Keratinocyte (primary cell): Measurements from ENCODE around the gene KIAA1210.

ENCODE experiments used
- CTCF ChIP-seq, 3 experiments: IDR thresholded peaks in 1 of 3; conservative IDR thresholded peaks in 1 of 3; optimal IDR thresholded peaks in 1 of 3; 2 replicates in 2 of 3; 3 replicates in 1 of 3; pipeline versions ENCODE3 to v1.5.1; 2011; ENCODE audit warnings: low read length in 3 of 3, mild to moderate bottlenecking in 3 of 3, moderate library complexity in 2 of 3, control low read depth in 1 of 3, inconsistent platforms in 1 of 3; ENCODE audit not compliant: insufficient read depth in 2 of 3; ENCODE audit errors: extremely low read depth in 1 of 3
- EZH2 ChIP-seq: IDR thresholded peaks from one replicate; pipeline ENCODE4 v1.6.1; 2012; ENCODE audit warnings: inconsistent platforms, mild to moderate bottlenecking, low read length, moderate library complexity

DNA sequence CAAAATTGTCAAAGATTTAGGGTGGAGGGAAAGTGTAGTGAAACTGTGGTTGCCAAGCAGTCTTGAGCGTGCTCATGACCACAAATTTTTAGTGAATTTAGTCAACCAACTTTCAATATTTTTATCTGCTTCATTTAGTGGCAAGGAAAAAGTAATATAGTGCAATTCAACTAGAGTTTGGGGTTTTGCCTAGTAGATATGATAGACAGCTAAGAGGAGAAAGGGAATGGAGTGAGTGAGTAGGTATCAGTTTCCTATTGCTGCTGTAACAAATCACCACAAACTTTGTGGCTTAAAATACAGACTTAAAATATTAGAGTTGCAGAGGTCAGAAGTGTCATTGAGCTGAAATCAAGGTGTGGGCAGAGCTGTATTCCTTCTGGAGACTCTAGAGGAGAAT is 58.5 kb downstream of the KIAA1210 start:
- TF ChIP-seq CTCF (optimal IDR thresholded peaks at IDR 0.05 in 1 of 3, IDR thresholded peaks at IDR 0.05 in 1 of 3, conservative IDR thresholded peaks at IDR 0.05 in 1 of 3; ENCODE audit: extremely low read depth in 1 of 3, insufficient read depth in 2 of 3, low read length in 3 of 3) (no peak), EZH2 (no peak)
